Measurements from ENCODE around the gene FRMD4A.

GRCh38 chr10:13842117-13842516 is 488.6 kb downstream of the FRMD4A start:
- TF ChIP-seq CTCF (IDR thresholded peaks at IDR 0.05) (no peak), ZFX (IDR thresholded peaks at IDR 0.05; ENCODE audit: borderline replicate concordance) (no peak)
